MCF 10A (cell line): ENCODE measurements around the gene KCNAB1. TPM values are rescaled to one million over a fixed set of nuclear protein-coding genes. Genes with fewer than 3 reads are reported as not detected.

Source experiments
- BruUV-seq: library from RNA; stranded (reverse); fragments of 400-500 nt; replicated peaks from 2 replicates; lab custom pipeline; 2021; lab: Mats Ljungman, UMichigan
- CTCF ChIA-PET: fragments of 300-600 bp; sonication (Branson Sonifier 250); formaldehyde crosslinking; extraction: SDS; loops from one replicate; lab custom pipeline; 2021; ENCODE audit warnings: antibody characterized with exemption, inconsistent platforms; lab: Yijun Ruan, JAX
- POLR2A ChIA-PET: fragments of 300-600, 350-650 bp; sonication (Branson Sonifier 250); formaldehyde crosslinking; extraction: SDS; loops from one replicate; lab custom pipeline; 2020; ENCODE audit warnings: antibody characterized with exemption, inconsistent platforms; lab: Yijun Ruan, JAX
- DNase-seq: peaks from one replicate; pipeline ENCODE4 v3.0.0-alpha.2; 2018; ENCODE audit not compliant: unreplicated experiment
- H3K27ac Mint-ChIP-seq: one replicate; pipeline ENCODE4 v1.8.0; 2022; ENCODE audit warnings: mild to moderate bottlenecking, low read depth, mixed read lengths; ENCODE audit not compliant: unreplicated experiment
- H3K27me3 Mint-ChIP-seq: one replicate; pipeline ENCODE4 v1.8.0; 2022; ENCODE audit warnings: mixed read lengths; ENCODE audit not compliant: insufficient read depth, unreplicated experiment
- H3K36me3 Mint-ChIP-seq: one replicate; pipeline ENCODE4 v1.8.0; 2022; ENCODE audit warnings: mild to moderate bottlenecking, moderate library complexity, mixed read lengths; ENCODE audit not compliant: insufficient read depth, unreplicated experiment
- H3K4me1 Mint-ChIP-seq: one replicate; pipeline ENCODE4 v1.8.0; 2022; ENCODE audit warnings: mixed read lengths; ENCODE audit not compliant: insufficient read depth, unreplicated experiment
- H3K4me3 Mint-ChIP-seq: one replicate; pipeline ENCODE4 v1.8.0; 2022; ENCODE audit warnings: mild to moderate bottlenecking, moderate library complexity, mixed read lengths; ENCODE audit not compliant: unreplicated experiment
- H3K9me3 Mint-ChIP-seq: one replicate; pipeline ENCODE4 v1.8.0; 2022; ENCODE audit warnings: mixed read lengths; ENCODE audit not compliant: unreplicated experiment
- intact Hi-C: fragments of 100-400 bp; cut with micrococcal nuclease; formaldehyde crosslinking; loops from 2 replicates; pipeline ENCODE4 v1.14.1; 2022
- total RNA-seq: library from RNA; stranded (reverse); gene quantifications from 2 replicates; pipeline ENCODE4 v1.2.3, GENCODE V29; 2022
- TF ChIP-seq, protein P1 (sequence below): fragments of 200-600 bp; IDR thresholded peaks from one replicate; pipeline ENCODE4 v1.8.0; 2022; ENCODE audit warnings: antibody characterized with exemption, mild to moderate bottlenecking; ENCODE audit not compliant: unreplicated experiment

The KCNAB1 gene
- total RNA-seq, 1 experiment from 2014 or later = 0.44 TPM

DNA sequence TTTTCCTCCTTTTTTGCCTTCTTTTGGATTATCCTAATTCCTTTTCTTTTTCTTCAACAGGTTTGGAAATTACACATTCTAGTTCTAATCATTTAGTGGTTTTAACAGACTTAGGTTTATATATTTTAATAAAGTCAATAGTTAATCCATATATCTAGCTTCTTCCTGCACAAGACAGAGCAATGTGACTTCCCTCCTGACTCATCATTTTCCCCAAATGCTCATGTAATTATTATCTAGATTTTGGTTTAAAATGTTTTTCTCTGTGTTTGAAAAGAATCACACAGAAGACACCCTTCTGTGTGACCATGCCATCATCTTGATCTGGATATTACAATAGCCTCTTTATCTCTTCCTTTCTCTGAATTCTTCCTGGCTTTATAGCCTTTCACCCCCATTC, 463.1 kb downstream of the KCNAB1 start:
- TF ChIP-seq, protein P1, sequence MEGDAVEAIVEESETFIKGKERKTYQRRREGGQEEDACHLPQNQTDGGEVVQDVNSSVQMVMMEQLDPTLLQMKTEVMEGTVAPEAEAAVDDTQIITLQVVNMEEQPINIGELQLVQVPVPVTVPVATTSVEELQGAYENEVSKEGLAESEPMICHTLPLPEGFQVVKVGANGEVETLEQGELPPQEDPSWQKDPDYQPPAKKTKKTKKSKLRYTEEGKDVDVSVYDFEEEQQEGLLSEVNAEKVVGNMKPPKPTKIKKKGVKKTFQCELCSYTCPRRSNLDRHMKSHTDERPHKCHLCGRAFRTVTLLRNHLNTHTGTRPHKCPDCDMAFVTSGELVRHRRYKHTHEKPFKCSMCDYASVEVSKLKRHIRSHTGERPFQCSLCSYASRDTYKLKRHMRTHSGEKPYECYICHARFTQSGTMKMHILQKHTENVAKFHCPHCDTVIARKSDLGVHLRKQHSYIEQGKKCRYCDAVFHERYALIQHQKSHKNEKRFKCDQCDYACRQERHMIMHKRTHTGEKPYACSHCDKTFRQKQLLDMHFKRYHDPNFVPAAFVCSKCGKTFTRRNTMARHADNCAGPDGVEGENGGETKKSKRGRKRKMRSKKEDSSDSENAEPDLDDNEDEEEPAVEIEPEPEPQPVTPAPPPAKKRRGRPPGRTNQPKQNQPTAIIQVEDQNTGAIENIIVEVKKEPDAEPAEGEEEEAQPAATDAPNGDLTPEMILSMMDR = no peak
- Mint-ChIP-seq H3K9me3 (no peaks in the 10 kb centered on the region), H3K4me1 (no peaks in the 10 kb centered on the region), H3K27ac (no peak overlapping the region), H3K27me3 (no peaks in the 10 kb centered on the region), H3K4me3 (no peak overlapping the region), H3K36me3 (no peaks in the 10 kb centered on the region)
- BruUV-seq = no TSS peak
- DNase-seq = no peak
- POLR2A ChIA-PET = interaction anchor here (0.6 to 1.0 kb wide), 3 partner anchors 17 to 645 kb away, joined by 3 read pairs; no protein-coding TSS in a partner anchor
- intact Hi-C loops = no loop called here
- CTCF ChIA-PET = no interaction called here

DNA sequence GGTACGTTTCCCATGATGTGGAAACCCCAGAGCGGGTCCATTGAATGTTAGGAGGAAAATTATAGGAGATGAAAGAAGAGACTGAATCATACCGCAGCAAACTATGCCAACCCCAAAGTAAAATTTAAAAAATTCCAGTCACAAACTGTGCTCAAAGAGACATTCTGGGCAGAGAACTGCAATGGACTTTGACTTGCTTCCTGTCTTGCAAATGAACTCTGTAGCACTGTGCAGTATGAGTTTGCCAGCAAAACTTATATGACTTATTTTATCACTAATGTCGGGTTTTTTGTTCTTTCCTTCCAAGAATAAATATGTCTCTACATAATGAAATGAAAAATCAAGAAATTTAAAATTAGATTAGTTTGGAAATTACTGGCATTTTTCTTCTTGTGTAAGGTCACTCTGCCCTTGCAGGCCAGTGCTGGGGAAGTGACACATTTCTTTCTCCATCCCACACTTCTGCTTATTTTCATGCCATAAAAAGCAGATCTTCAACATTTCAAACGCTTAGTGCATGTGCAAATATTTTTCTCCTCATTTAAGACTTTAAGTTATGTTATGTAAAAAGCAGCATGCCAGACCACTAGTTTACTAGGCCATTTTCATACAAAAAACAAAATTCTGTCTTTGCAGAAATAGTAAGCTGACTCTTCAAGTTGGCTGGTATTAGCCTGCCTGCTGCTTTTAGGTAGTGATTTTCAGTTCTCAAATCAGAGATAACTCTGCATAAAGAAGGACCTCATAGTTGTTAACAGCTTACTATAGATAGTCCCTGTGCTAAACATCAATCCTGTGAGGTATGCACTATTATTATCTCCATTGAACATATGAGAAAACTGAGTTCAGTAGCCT, 466.8 kb downstream of the KCNAB1 start:
- no peak for DNase-seq
- ChIA-PET POLR2A (no interaction called here), CTCF (interaction anchor here (1.3 kb wide), 1 partner anchor 87 kb away, joined by 3 read pairs; the partner anchor contains the start of gene TIPARP)
- no TSS peak for BruUV-seq
- no peaks in the 10 kb centered on the region for H3K36me3 Mint-ChIP-seq
- H3K27ac Mint-ChIP-seq = no peak overlapping the region
- no peaks in the 10 kb centered on the region for H3K4me1 Mint-ChIP-seq
- no peak overlapping the region for H3K4me3 Mint-ChIP-seq
- no peaks in the 10 kb centered on the region for H3K27me3 Mint-ChIP-seq
- intact Hi-C loops = no loop called here
- no peaks in the 10 kb centered on the region for H3K9me3 Mint-ChIP-seq
- TF ChIP-seq, protein P1 = no peak

DNA sequence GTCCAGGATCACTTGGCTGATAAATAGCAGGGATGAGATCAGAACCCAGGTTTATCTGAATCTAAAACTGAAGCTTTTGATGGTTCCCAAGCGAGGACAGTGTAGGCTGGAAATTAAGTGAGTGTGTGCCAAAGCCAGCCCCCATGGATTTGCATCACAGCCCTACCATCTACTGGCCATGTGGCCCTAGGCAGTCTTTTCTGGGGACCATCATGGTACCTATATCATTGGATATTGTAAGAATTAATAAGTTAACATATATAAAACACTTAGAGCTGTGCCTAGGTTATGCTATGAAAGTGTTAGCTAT, 467.3 kb downstream of the KCNAB1 start:
- intact Hi-C loops = no loop called here
- H3K36me3 Mint-ChIP-seq = no peaks in the 10 kb centered on the region
- H3K27me3 Mint-ChIP-seq = no peaks in the 10 kb centered on the region
- TF ChIP-seq, protein P1 = no peak
- CTCF ChIA-PET = interaction anchor here (1.3 kb wide), 1 partner anchor 86 kb away, joined by 3 read pairs; the partner anchor contains the start of gene TIPARP
- H3K9me3 Mint-ChIP-seq = no peaks in the 10 kb centered on the region
- H3K4me3 Mint-ChIP-seq = no peak overlapping the region
- no peaks in the 10 kb centered on the region for H3K4me1 Mint-ChIP-seq
- POLR2A ChIA-PET = no interaction called here
- H3K27ac Mint-ChIP-seq = no peak overlapping the region
- no TSS peak for BruUV-seq
- DNase-seq = no peak

Other genes starting within 250 kb of the KCNAB1 start
- gene GMPS, start 249.9 kb upstream of the KCNAB1 start, total RNA-seq = 92.4 and 128 TPM in 2 replicates